GM12878 (cell line): Measurements from ENCODE around the gene UBL4A. TPM values are rescaled to one million over a fixed set of nuclear protein-coding genes. Genes with fewer than 3 reads are reported as not detected.

Experiments used
- CEBPZ ChIP-seq: fragments of 150-350 bp; IDR thresholded peaks from 2 replicates; pipeline ENCODE4 v1.6.1; 2016; ENCODE audit warnings: low read depth, low read length
- CTCF ChIP-seq, 3 experiments: IDR thresholded peaks in 2 of 3; conservative IDR thresholded peaks in 1 of 3; 2 replicates each; pipeline ENCODE4 v1.5.1; 2011; ENCODE audit warnings: low read depth in 3 of 3, low read length in 3 of 3, mild to moderate bottlenecking in 3 of 3, control low read depth in 2 of 3, moderate library complexity in 2 of 3, inconsistent platforms in 1 of 3, mixed read lengths in 1 of 3; ENCODE audit not compliant: control insufficient read depth in 2 of 3, insufficient read depth in 1 of 3; ENCODE audit errors: extremely low read depth in 1 of 3
- FOS ChIP-seq: IDR thresholded peaks from 3 replicates; pipeline ENCODE4 v1.6.1; 2011; ENCODE audit warnings: borderline replicate concordance; ENCODE audit not compliant: insufficient read length; ENCODE audit errors: extremely low read depth
- IRF3 ChIP-seq: fragments of 450-650 bp; IDR thresholded peaks from 2 replicates; pipeline ENCODE4 v1.6.1; 2014; ENCODE audit warnings: mild to moderate bottlenecking
- MTA2 ChIP-seq: fragments of 450-650 bp; IDR thresholded peaks from 2 replicates; pipeline ENCODE4 v1.6.1; 2016; ENCODE audit warnings: low read depth, mild to moderate bottlenecking, moderate library complexity
- SMC3 ChIP-seq: IDR thresholded peaks from 2 replicates; pipeline ENCODE4 v1.6.1; 2011; ENCODE audit warnings: low read length, improper control_type of control experiment, borderline replicate concordance
- polyA plus RNA-seq, 11 experiments: library from polyadenylated mRNA; depleted of rRNA in 4 of 11; unstranded in 6 of 11; stranded (reverse) in 5 of 11; fragments of >200 nt; fragmentation: Nextera tagmentation in 4 of 11; fragmentation: Illumina TruSeq in 1 of 11; extraction: Ambion mirVana in 4 of 11; extraction: Trizol in 1 of 11; gene quantifications; 1 replicate in 1 of 11; 2 replicates in 10 of 11; pipeline versions ENCODE4 v1.2.1 to v1.2.3, GENCODE V29; 2011 to 2016; ENCODE audit warnings: inconsistent platforms in 2 of 11, missing spikeins in 2 of 11, low read depth in 1 of 11
- total RNA-seq, 4 experiments: library from RNA; depleted of rRNA in 3 of 4; stranded (reverse); fragments of >200 nt in 3 of 4; fragmentation: Illumina TruSeq in 1 of 4; extraction: Trizol in 1 of 4; gene quantifications; 2 replicates each; pipeline versions ENCODE4 v1.2.1 to v1.2.3, GENCODE V29; 2013 to 2021

Gene UBL4A
- total and polyA plus RNA-seq, 10 of the 15 experiments (the other 5 are each of a cell fraction or from before 2014, with no cell fraction given), result 4.2 to 49.9 (median 34.0) TPM

DNA sequence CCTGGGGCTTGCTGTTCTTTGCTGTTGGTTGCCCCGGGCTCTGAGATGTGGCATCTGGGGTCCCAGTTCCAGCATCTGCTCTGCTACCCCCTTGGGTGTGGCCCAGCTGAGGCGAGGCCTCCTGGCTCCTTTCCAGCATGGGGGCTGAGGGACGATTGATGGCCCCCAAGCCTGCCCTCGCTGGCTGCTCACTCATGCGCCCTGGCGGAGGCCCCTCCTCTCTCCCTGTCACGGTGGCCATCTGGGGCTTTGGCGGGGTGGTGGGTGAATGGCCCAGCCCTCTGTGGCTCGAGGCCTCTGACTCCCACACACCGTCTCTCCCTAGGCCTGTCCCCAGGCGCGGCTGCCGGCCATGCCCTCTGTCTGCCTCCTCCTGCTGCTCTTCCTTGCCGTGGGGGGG is 26.6 kb downstream of the UBL4A start (continued):
- no peak for TF ChIP-seq CEBPZ
- no peak for TF ChIP-seq SMC3
- no peak for TF ChIP-seq IRF3
- no peak for TF ChIP-seq CTCF (IDR thresholded peaks at IDR 0.05 in 2 of 3, conservative IDR thresholded peaks at IDR 0.05 in 1 of 3; ENCODE audit: control insufficient read depth in 2 of 3, extremely low read depth in 1 of 3, insufficient read depth in 1 of 3, low read depth in 3 of 3, low read length in 3 of 3)
- TF ChIP-seq FOS, result no peak
- no peak for TF ChIP-seq MTA2
